ENCODE measurements around the gene PKNOX2. TPM values are rescaled to one million over a fixed set of nuclear protein-coding genes. Genes with fewer than 3 reads are reported as not detected.

PKNOX2 gene
- total RNA-seq, 1 donor from 2014 or later, result 0.28 TPM

- no peak for ATAC-seq
Measured at GRCh38 chr11:125343718-125344131, 179.2 kb downstream of the PKNOX2 start.

DNA sequence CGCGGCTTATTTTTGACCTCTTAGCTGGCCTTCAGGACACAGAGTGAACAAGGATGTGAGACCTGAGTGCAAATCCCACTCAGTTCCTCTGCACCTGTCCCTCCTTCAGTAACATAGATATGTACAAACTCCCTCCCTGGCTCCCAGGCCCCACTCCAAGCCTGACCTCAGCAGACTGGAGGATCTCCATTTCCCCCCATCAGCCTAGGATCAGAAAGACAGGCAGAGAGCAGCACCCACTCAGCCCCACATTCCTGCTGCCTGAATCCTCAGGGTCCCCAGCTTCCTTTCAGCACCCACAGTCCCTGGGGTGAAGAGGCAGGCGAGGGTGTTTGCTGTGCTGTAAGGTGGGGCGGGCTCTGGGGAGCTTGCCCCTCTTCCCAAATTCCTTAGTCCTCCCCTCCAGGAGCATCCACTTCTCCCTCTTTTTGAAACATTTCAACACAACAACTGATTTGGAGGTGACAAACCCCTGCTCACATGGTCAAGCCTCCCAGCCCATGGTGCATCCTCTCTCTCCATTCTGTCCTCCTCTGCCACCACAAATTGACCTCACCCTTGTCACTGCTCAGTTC, 180.4 kb downstream of the PKNOX2 start:
- no peak for ATAC-seq

GRCh38 chr11:125345421-125346178, 181.0 kb downstream of the PKNOX2 start:
- ATAC-seq, result peak; percentile 68

GRCh38 chr11:125346179-125346530, 181.6 kb downstream of the PKNOX2 start:
- no peak for ATAC-seq

DNA sequence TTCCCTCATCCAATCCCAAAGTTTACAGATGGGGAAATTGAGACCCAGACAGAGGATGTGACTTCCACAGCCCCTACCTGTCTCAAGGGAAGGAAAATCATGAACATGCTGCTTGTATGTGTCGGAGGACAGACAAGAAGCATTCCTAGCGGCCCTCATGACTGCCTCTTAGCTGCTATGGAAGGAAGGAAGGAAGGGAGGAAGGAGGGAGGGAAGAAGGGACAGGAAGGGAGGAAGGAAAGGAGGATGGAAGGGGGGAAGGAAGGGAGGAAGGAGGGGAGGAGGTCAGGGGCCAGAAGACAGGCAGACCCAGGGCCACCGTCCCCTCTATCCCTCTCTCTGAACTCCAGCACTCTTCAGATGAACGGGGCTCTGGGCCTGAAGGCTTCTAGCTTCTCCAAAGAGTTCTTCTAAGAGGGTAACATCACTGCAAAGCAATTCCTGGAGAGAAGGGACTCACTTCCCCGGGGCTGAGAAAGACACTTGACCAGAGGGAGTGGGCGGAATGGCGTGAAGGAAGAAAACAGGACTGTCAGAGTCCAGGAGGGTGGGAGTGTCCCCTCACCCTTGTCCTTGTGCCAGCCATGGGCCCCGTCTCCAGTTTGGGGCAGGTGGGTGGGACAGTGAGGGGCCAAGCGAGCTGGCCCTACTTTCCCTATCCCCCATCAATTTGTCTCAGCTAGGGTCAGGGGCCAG, 182.2 kb downstream of the PKNOX2 start:
- ATAC-seq, result no peak

DNA sequence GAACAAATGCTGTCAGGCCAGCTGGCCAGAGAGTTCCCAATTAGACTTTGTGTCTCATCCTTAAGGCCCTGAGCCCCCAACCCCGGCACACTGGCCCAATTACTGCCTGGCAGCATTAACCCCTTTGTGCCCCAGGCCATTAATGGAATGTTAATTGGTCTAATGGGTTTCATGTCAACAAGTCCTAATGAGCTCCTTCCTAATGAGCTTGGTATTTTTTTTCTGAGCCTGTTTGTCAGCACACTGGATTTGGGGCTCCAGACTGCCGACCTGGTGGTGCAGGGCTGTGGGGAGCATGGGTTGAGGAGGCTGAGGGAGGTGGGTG, 182.7 kb downstream of the PKNOX2 start:
- no peak for ATAC-seq

DNA sequence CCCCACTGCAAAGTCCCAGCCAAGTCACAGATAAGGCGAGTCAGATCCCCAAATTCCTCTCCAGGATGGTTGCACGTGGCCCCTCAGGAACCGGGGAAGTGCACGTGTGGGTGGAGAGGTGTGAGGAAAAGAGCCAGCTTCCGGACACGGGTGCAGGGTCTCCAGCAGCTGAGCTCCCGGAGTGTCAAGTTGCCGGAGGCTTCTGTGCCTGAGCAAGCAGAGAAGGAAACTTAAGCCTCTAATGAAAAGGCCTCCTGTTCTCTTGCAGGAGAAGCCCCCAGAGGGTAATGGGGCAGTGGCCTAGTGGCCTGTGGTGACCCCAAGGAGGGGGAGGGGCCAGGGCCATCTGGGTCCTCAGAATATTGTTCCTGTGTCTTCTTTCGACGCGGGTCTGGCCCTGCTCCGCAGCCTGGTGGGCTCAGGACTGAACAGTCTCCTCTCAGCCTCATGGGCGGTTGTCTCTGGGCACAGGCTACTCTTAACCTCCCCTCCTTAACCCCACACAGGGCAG, 183.6 kb downstream of the PKNOX2 start:
- ATAC-seq, result no peak

GRCh38 chr11:125348674-125349309, 184.2 kb downstream of the PKNOX2 start:
- ATAC-seq, result no peak

- no peak for ATAC-seq
Measured at GRCh38 chr11:125350206-125351032, 185.9 kb downstream of the PKNOX2 start.

- no peak for ATAC-seq
Measured at GRCh38 chr11:125351033-125351867, 186.7 kb downstream of the PKNOX2 start.

GRCh38 chr11:125351868-125352250, 187.3 kb downstream of the PKNOX2 start:
- ATAC-seq, result no peak

- no peak for ATAC-seq
Measured at GRCh38 chr11:125356797-125357196, 192.2 kb downstream of the PKNOX2 start.

- no peak for ATAC-seq
Measured at GRCh38 chr11:125357551-125357950, 193.0 kb downstream of the PKNOX2 start.

DNA sequence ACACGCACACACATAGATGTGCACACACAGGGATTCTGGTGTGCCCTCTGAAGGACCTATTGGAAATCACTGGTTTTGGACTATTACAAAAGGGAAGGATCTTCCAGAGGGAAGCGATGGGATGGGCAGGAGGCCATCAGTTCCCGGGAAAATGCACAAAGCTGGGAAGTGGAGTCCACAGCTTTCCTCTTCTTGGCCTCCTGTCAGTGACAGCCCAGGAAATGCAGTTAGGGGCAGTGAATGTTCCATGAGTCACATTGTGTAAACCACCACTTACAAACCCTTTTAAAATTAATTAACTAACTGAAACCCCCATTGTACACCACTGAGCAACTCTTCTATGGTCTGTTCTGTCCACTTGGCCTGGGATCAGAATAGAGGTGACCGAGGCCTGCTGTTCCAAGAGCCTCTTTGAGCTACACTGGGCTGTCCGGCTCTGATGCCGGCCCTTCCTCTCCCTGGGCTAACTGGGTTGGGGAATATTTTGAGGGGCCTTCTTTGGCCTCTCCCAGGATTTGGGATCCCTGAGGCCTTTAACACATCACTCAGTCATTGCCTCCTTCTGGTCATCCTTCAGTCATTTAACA, 193.8 kb downstream of the PKNOX2 start:
- no peak for ATAC-seq

DNA sequence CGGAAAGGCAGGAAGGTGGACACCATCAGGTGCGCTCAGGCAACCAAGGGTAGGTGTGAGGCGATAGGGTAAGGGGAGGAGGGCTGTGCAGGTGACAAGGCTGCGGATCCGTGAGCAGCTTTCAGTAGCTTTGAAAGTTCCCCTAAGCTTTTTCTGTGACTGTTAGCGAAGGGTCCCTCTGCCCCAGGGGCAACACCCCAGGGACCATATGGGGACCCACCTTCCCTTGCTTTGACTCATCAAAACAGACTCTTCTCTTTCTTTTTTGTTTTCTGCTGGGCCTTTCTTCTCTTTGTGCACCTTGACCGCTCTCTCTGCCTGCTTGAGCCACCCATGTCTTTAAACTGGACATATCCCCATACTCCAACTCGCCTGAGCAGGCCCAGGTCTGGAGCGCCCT, 194.6 kb downstream of the PKNOX2 start:
- ATAC-seq, result no peak

- ATAC-seq, result no peak
Measured at GRCh38 chr11:125360066-125360465, 195.5 kb downstream of the PKNOX2 start.

- ATAC-seq, result no peak
Measured at GRCh38 chr11:125364121-125364826, 199.7 kb downstream of the PKNOX2 start.

DNA sequence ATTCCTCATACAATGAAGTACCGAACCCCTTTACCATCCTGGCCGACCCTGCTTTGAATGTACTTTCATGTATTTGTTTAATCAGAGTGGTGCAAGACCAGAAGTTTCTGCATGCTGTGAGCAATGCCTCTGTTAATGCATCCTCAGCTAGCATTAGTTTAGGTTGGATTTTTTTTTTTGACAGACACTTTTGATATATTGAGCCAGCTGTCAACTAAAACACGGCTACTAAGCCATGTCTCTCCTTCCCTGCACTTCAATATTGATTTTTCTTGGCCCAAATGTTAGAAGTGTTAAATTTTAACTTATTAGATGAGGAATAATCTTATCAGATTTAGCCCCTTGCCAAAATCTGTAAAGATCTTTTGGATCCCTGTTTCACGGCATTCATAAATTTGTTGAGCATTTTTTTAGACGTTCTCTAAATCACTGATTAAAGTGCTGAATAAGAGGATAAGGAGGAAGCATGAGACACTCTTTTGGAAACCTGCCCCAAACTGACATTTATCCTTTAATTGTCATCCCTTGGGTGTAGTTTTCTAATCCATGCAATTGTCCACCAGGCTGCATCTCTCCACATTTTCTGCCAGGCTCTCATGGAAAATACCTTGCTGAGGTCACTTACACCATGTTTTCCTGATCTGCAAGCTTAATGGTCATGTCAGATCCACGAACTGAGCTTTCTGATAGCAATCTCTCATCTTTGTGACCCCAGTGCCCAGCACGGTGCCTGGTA, 200.8 kb downstream of the PKNOX2 start:
- no peak for ATAC-seq

GRCh38 chr11:125367710-125368109, 203.2 kb downstream of the PKNOX2 start:
- ATAC-seq, result no peak

DNA sequence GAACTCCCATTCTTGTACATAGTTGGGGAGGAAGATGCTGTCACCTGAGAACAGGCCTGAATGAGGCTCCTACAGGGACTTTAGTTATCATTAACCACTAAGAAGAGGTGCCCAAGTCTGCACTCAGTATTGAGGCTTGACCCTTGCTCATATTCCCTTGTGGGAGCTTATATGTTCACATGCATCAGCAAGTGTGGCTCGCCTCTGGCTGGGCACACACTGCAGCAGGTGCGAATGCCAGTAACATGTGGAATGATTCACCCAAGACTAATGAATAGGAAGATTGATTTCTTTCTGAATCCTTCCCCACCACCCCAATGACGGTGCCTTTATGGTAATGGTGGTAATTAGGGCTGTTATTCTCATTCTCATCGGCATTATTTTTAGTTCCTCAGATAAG, 204.2 kb downstream of the PKNOX2 start:
- no peak for ATAC-seq

All from esophagus mucosa (tissue), 1 donor.